GM21528 (cell line): ENCODE data around the gene KAT2B.

Experiments used
- ATAC-seq: cut with Tn5 transposase; IDR thresholded peaks from one replicate; pipeline ENCODE4 v1.9.1; 2021; ENCODE audit warnings: mild to moderate bottlenecking, moderate library complexity; ENCODE audit not compliant: unreplicated experiment, low FRiP score

Gene KAT2B

GRCh38 chr3:20062996-20063395, 22.8 kb downstream of the KAT2B start:
- ATAC-seq: no peak

GRCh38 chr3:20064387-20064786, 24.1 kb downstream of the KAT2B start:
- ATAC-seq: no peak

GRCh38 chr3:20064796-20065564, 24.7 kb downstream of the KAT2B start:
- no peak for ATAC-seq

- ATAC-seq: no peak
These were observed 25.8 kb downstream of the KAT2B start for GRCh38 chr3:20066079-20066478.

- no peak for ATAC-seq
These were observed 26.8 kb downstream of the KAT2B start for GRCh38 chr3:20066850-20067617.

GRCh38 chr3:20068512-20069177, 28.4 kb downstream of the KAT2B start:
- ATAC-seq: no peak

- ATAC-seq: no peak
These were observed 28.9 kb downstream of the KAT2B start for GRCh38 chr3:20069178-20069532.

- no peak for ATAC-seq
These were observed 30.9 kb downstream of the KAT2B start for GRCh38 chr3:20071175-20071574.

- no peak for ATAC-seq
These were observed 32.2 kb downstream of the KAT2B start for GRCh38 chr3:20072422-20072821.

GRCh38 chr3:20073068-20073467, 32.8 kb downstream of the KAT2B start:
- ATAC-seq: no peak

GRCh38 chr3:20073683-20074082, 33.4 kb downstream of the KAT2B start:
- no peak for ATAC-seq

GRCh38 chr3:20074226-20075063, 34.2 kb downstream of the KAT2B start:
- ATAC-seq: no peak

GRCh38 chr3:20075197-20075596, 35.0 kb downstream of the KAT2B start:
- ATAC-seq: no peak

- ATAC-seq: no peak
These were observed 36.2 kb downstream of the KAT2B start for GRCh38 chr3:20076296-20076997.

- ATAC-seq: no peak
These were observed 36.8 kb downstream of the KAT2B start for GRCh38 chr3:20077068-20077467.

GRCh38 chr3:20078194-20078714, 38.0 kb downstream of the KAT2B start:
- no peak for ATAC-seq

GRCh38 chr3:20079621-20080020, 39.4 kb downstream of the KAT2B start:
- ATAC-seq: no peak

- peak; percentile 50 for ATAC-seq
These were observed 40.8 kb downstream of the KAT2B start for GRCh38 chr3:20080956-20081554.

- no peak for ATAC-seq
These were observed 43.0 kb downstream of the KAT2B start for GRCh38 chr3:20083253-20083652.
